Stomach (tissue), 9 donors: ENCODE measurements around the gene CLIP2. TPM values are rescaled to one million over a fixed set of nuclear protein-coding genes. Genes with fewer than 3 reads are reported as not detected.

Source experiments
- DNase-seq, 2 donors: peaks; one replicate each; pipeline versions ENCODE4 v3.0.0 to v3.0.0-alpha.2; 2013 to 2019
- H3K27ac ChIP-seq, 5 donors: fragments of 200-600 bp in 4 of 5; sonication (generic) in 4 of 5; one replicate each; pipeline ENCODE4 v1.5.1; 2013 to 2019; ENCODE audit warnings: mild to moderate bottlenecking in 1 of 5, moderate library complexity in 1 of 5
- H3K27me3 ChIP-seq, 3 donors: fragments of 200-600 bp; sonication (generic); one replicate each; pipeline ENCODE4 v1.5.1; 2017 to 2019; ENCODE audit warnings: mixed run types in 1 of 3
- H3K36me3 ChIP-seq, 4 donors: fragments of 200-600 bp; sonication (generic); 1 replicate in 3 of 4; 2 replicates in 1 of 4; pipeline ENCODE4 v1.5.1; 2016 to 2019
- H3K4me1 ChIP-seq, 4 donors: fragments of 200-600 bp; sonication (generic); one replicate each; pipeline ENCODE4 v1.5.1; 2016 to 2019
- H3K4me3 ChIP-seq, 4 donors: fragments of 200-600 bp; sonication (generic) in 3 of 4; one replicate each; pipeline ENCODE4 v1.5.1; 2016 to 2019; ENCODE audit warnings: mild to moderate bottlenecking in 1 of 4
- H3K9me3 ChIP-seq, 4 donors: fragments of 200-600 bp; sonication (generic); one replicate each; pipeline ENCODE4 v1.5.1; 2016 to 2019
- CTCF ChIP-seq, 7 experiments: fragments of 450-650 bp in 4 of 7; fragments of 200-600 bp in 3 of 7; sonication (generic) in 3 of 7; IDR thresholded peaks; one replicate each; pipeline ENCODE4 v1.5.1; 2016 to 2019; ENCODE audit warnings: antibody characterized with exemption in 7 of 7, control low read depth in 2 of 7, mild to moderate bottlenecking in 1 of 7
- EP300 ChIP-seq: sonication (generic); formaldehyde crosslinking; IDR thresholded peaks from one replicate; pipeline ENCODE4 v1.6.1; 2017; ENCODE audit warnings: antibody characterized with exemption
- POLR2A ChIP-seq, 4 donors: fragments of 450-650 bp; IDR thresholded peaks; one replicate each; pipeline ENCODE4 v1.6.1; 2016; ENCODE audit warnings: antibody characterized with exemption in 4 of 4, control low read depth in 2 of 4, mild to moderate bottlenecking in 1 of 4, moderate library complexity in 1 of 4
- POLR2AphosphoS5 ChIP-seq, 3 donors: sonication (generic); formaldehyde crosslinking; IDR thresholded peaks; one replicate each; pipeline ENCODE4 v1.6.1; 2016; ENCODE audit warnings: antibody characterized with exemption in 3 of 3
- WGBS, 5 donors: extraction: QIAGEN DNeasy Blood & Tissue Kit in 3 of 5; methylation state at CpG; one replicate each; pipeline versions ENCODE4 v1.1.5 to v1.1.7; 2013 to 2018; 5-methylcytosine and 5-hydroxymethylcytosine counted together
- intact Hi-C: fragments of 100-400 bp; cut with DNase I; formaldehyde crosslinking; loops from one replicate; pipeline ENCODE4 v1.15.1; 2023; ENCODE audit warnings: low total_unique reads
- polyA plus RNA-seq, 3 donors: library from polyadenylated mRNA; stranded (reverse); fragments of 200-250 nt; gene quantifications; one replicate each; pipeline ENCODE4 v1.2.3, GENCODE V29; 2013
- total RNA-seq, 5 donors: library from RNA; depleted of rRNA; stranded (reverse); fragments of >200 nt; gene quantifications; one replicate each; pipeline versions ENCODE4 v1.1.0 to v1.2.3, GENCODE V29; 2014 to 2016
- donor health status: healthy with polysubstance abuse.
- donor health status: Bipolar disorder and iron deficiency.
- donor health status: healthy.

CLIP2 gene
- total and polyA plus RNA-seq, 8 donors, result 4.5 to 485 (median 23.9) TPM

GRCh38 chr7:74258639-74259038 lies 30.6 kb upstream of the CLIP2 start:
- TF ChIP-seq POLR2AphosphoS5 (IDR thresholded peaks at IDR 0.05) (no peak), POLR2A (IDR thresholded peaks at IDR 0.05) (no peak), CTCF (IDR thresholded peaks at IDR 0.05) (no peak), EP300 (no peak)
- intact Hi-C loops, result no loop called here
- Histone ChIP-seq H3K4me1 (peaks cover 5 to 35% (median 20%) of the 10 kb centered on the region in 4 donors), H3K27me3 (no peaks in the 10 kb centered on the region), H3K36me3 (no peaks in the 10 kb centered on the region), H3K4me3 (no peak overlapping the region), H3K9me3 (no peaks in the 10 kb centered on the region), H3K27ac (peak overlapping the region in 3 of 5 donors; percentile 18 to 49 (median 24))
- 20 to 65% (median 39%) methylated on average over 9 of the region's 9 CpGs for WGBS, 5 donors
- peak in 1 of 2 donors; percentile 79 for DNase-seq

GRCh38 chr7:74262639-74263398 lies 26.4 kb upstream of the CLIP2 start:
- peaks cover 0 to 9% (median 3%) of the 10 kb centered on the region in 4 donors for H3K4me1 ChIP-seq
- no peaks in the 10 kb centered on the region for H3K27me3 ChIP-seq
- TF ChIP-seq EP300, result no peak
- no peak for TF ChIP-seq CTCF (IDR thresholded peaks at IDR 0.05)
- TF ChIP-seq POLR2A (IDR thresholded peaks at IDR 0.05), result no peak
- no peak for TF ChIP-seq POLR2AphosphoS5 (IDR thresholded peaks at IDR 0.05)
- no peak overlapping the region for H3K27ac ChIP-seq
- no peaks in the 10 kb centered on the region for H3K36me3 ChIP-seq
- intact Hi-C loops, result no loop called here
- H3K4me3 ChIP-seq, result no peak overlapping the region
- WGBS, 5 donors, result 77 to 87% (median 81%) methylated on average over 19 to 20 of the region's 20 CpGs
- peak in 1 of 2 donors; percentile 77 for DNase-seq
- no peaks in the 10 kb centered on the region for H3K9me3 ChIP-seq

- Histone ChIP-seq H3K27me3 (no peaks in the 10 kb centered on the region), H3K4me1 (peaks cover 0 to 5% (median 3%) of the 10 kb centered on the region in 4 donors), H3K27ac (no peak overlapping the region), H3K4me3 (no peak overlapping the region), H3K9me3 (no peaks in the 10 kb centered on the region), H3K36me3 (no peaks in the 10 kb centered on the region)
- intact Hi-C loops, result no loop called here
- 53 to 64% (median 57%) methylated on average over 20 to 21 of the region's 21 CpGs for WGBS, 5 donors
- TF ChIP-seq CTCF (IDR thresholded peaks at IDR 0.05), result no peak
- no peak for TF ChIP-seq POLR2AphosphoS5 (IDR thresholded peaks at IDR 0.05)
- DNase-seq, result no peak
These were observed 25.6 kb upstream of the CLIP2 start for GRCh38 chr7:74263399-74264120.

- Histone ChIP-seq H3K4me1 (peaks cover 0 to 24% (median 15%) of the 10 kb centered on the region in 4 donors), H3K9me3 (no peaks in the 10 kb centered on the region), H3K27me3 (no peaks in the 10 kb centered on the region), H3K27ac (no peak overlapping the region), H3K4me3 (no peak overlapping the region), H3K36me3 (no peaks in the 10 kb centered on the region)
- no peak for TF ChIP-seq EP300
- no peak for TF ChIP-seq POLR2AphosphoS5 (IDR thresholded peaks at IDR 0.05)
- TF ChIP-seq POLR2A (IDR thresholded peaks at IDR 0.05), result no peak
- no peak for TF ChIP-seq CTCF (IDR thresholded peaks at IDR 0.05)
- no peak for DNase-seq
- 76 to 83% (median 79%) methylated on average over 7 of the region's 7 CpGs for WGBS, 5 donors
- intact Hi-C loops, result no loop called here
These were observed 22.8 kb upstream of the CLIP2 start for GRCh38 chr7:74266191-74266963.
